22Rv1 (cell line): Measurements from ENCODE around the gene AIP.

Experiments
- H3K27ac ChIP-seq: fragments of 450-650 bp; 2 replicates; pipeline ENCODE4 v1.5.1; 2017
- CTCF ChIP-seq: fragments of 450-650 bp; IDR thresholded peaks from 2 replicates; pipeline ENCODE4 v1.5.1; 2017; ENCODE audit warnings: mild to moderate bottlenecking
- ZFX ChIP-seq: fragments of 450-650 bp; IDR thresholded peaks from 2 replicates; pipeline ENCODE4 v1.6.1; 2017; ENCODE audit warnings: antibody characterized with exemption, borderline replicate concordance

AIP gene

GRCh38 chr11:67525275-67525976 is 42.6 kb downstream of the AIP start:
- TF ChIP-seq CTCF (no peak), ZFX (no peak)
- H3K27ac ChIP-seq: no peak overlapping the region

GRCh38 chr11:67528376-67528775 is 45.5 kb downstream of the AIP start:
- no peak for TF ChIP-seq ZFX
- no peak for TF ChIP-seq CTCF
- H3K27ac ChIP-seq: no peak overlapping the region

GRCh38 chr11:67530282-67530592 is 47.4 kb downstream of the AIP start:
- no peak overlapping the region for H3K27ac ChIP-seq
- TF ChIP-seq CTCF (no peak), ZFX (no peak)

- TF ChIP-seq ZFX: no peak
- TF ChIP-seq CTCF: no peak
Observed at GRCh38 chr11:67532889-67533288, 50.1 kb downstream of the AIP start.

GRCh38 chr11:67534070-67534679 is 51.3 kb downstream of the AIP start:
- TF ChIP-seq CTCF (no peak), ZFX (no peak)
- no peak overlapping the region for H3K27ac ChIP-seq

More at GRCh38 chr11:67532889-67533288, 50.1 kb downstream of the AIP start:
- no peak overlapping the region for H3K27ac ChIP-seq

GRCh38 chr11:67535561-67535960 is 52.7 kb downstream of the AIP start:
- TF ChIP-seq ZFX: no peak
- no peak for TF ChIP-seq CTCF
- H3K27ac ChIP-seq: no peak overlapping the region

GRCh38 chr11:67538306-67538705 is 55.5 kb downstream of the AIP start:
- no peak overlapping the region for H3K27ac ChIP-seq
- no peak for TF ChIP-seq CTCF
- TF ChIP-seq ZFX: no peak
